Measurements from ENCODE around the gene TGFBR2. TPM values are rescaled to one million over a fixed set of nuclear protein-coding genes. Genes with fewer than 3 reads are reported as not detected.

Gene TGFBR2
- total and polyA plus RNA-seq, 2 of the 13 experiments (the other 11 are each of a cell fraction or from before 2014, with no cell fraction given) = 82.2 to 187 TPM

- TF ChIP-seq KMT2A (CRISPR knock-in tag; IDR thresholded peaks at IDR 0.05) = no peak
- no peak for TF ChIP-seq ZNF253 (CRISPR knock-in tag; IDR thresholded peaks at IDR 0.05; ENCODE audit: borderline replicate concordance)
- TF ChIP-seq ZNF576 (CRISPR knock-in tag; IDR thresholded peaks at IDR 0.05) = no peak
- TF ChIP-seq ZNF367 (CRISPR knock-in tag; IDR thresholded peaks at IDR 0.05; ENCODE audit: borderline replicate concordance) = no peak
- peak; percentile 12 to 33; a peak in 2 of 4 replicates for TF ChIP-seq MAFK (conservative IDR thresholded peaks at IDR 0.05 in 1 of 2, IDR thresholded peaks at IDR 0.05 in 1 of 2; ENCODE audit: low read length in 2 of 2)
- no peak for TF ChIP-seq HMG20A (CRISPR knock-in tag; IDR thresholded peaks at IDR 0.05; ENCODE audit: borderline replicate concordance)
- TF ChIP-seq ZNF383 (CRISPR knock-in tag; IDR thresholded peaks at IDR 0.05; ENCODE audit: borderline replicate concordance) = no peak
- TF ChIP-seq ZNF329 (CRISPR knock-in tag; IDR thresholded peaks at IDR 0.05; ENCODE audit: low read depth) = no peak
- TF ChIP-seq ZBTB21 (CRISPR knock-in tag; IDR thresholded peaks at IDR 0.05) = no peak
- no peak for TF ChIP-seq ZNF598 (CRISPR knock-in tag; IDR thresholded peaks at IDR 0.05; ENCODE audit: borderline replicate concordance)
- TF ChIP-seq CC2D1A (CRISPR knock-in tag; IDR thresholded peaks at IDR 0.05) = no peak
- no peak for TF ChIP-seq EEA1 (CRISPR knock-in tag; IDR thresholded peaks at IDR 0.05; ENCODE audit: borderline replicate concordance)
- TF ChIP-seq PRMT3 (CRISPR knock-in tag; IDR thresholded peaks at IDR 0.05; ENCODE audit: borderline replicate concordance, low read depth) = no peak
- no peak for TF ChIP-seq CTCF (CRISPR knock-in tag; IDR thresholded peaks at IDR 0.05)
- TF ChIP-seq AKAP8 (CRISPR knock-in tag; IDR thresholded peaks at IDR 0.05) = no peak
- peak; percentile 56 for TF ChIP-seq NFE2L2 (IDR thresholded peaks at IDR 0.05; ENCODE audit: low read length)
- intact Hi-C loops (cut with micrococcal nuclease; ENCODE audit: unreplicated experiment) = no loop called here
- H3K4me3 ChIP-seq (replicated peaks in 1 of 3; ENCODE audit: insufficient read depth in 1 of 3, low read depth in 2 of 3, low read length in 3 of 3) = no peak overlapping the region
- WGBS (ENCODE audit: low lambda C conversion rate) = 70% methylated on average over 4 of the region's 4 CpGs
- H3K36me3 ChIP-seq (replicated peaks in 1 of 2; ENCODE audit: control insufficient read depth in 1 of 2, insufficient read depth in 2 of 2, low read length in 2 of 2) = no peaks in the 10 kb centered on the region
- POLR2A ChIA-PET = no interaction called here
- no peak overlapping the region for H2AFZ ChIP-seq (ENCODE audit: low read length)
- H3K27me3 ChIP-seq (ENCODE audit: control insufficient read depth in 1 of 2, insufficient read depth in 2 of 2, low read length in 2 of 2) = no peaks in the 10 kb centered on the region
- no peaks in the 10 kb centered on the region for H4K20me1 ChIP-seq (ENCODE audit: insufficient read depth, low read length)
- no peak for DNase-seq (ENCODE audit: low spot score)
- H3K9me3 ChIP-seq (ENCODE audit: low read length) = peaks cover 4% of the 10 kb centered on the region; the same call in 1 of the 2 replicates
- peaks cover 11% of the 10 kb centered on the region for H3K4me1 ChIP-seq (ENCODE audit: insufficient read depth, low read length)
- no peak for ATAC-seq
- H3K4me2 ChIP-seq (ENCODE audit: low read depth, low read length) = no peak overlapping the region
- in situ Hi-C loops (cut with HindIII; ENCODE audit: extremely low pct_ligation_motif_present, low pct_unique_long_range_greater_than_20kb) = no loop called here
- no TSS peak for BruUV-seq (replicated peaks)
- H3K9ac ChIP-seq (ENCODE audit: insufficient read depth, low read depth, low read length) = no peak overlapping the region
- CTCF ChIA-PET (ENCODE audit: low intra/inter-chr PET ratio, low total read pairs) = no interaction called here
- no peaks in the 10 kb centered on the region for H3K79me2 ChIP-seq (ENCODE audit: insufficient read depth, low read length)
- H3K27ac ChIP-seq (ENCODE audit: extremely low read length, insufficient read depth, low read length) = no peak overlapping the region
- FAIRE-seq = no peak
These were observed 101.4 kb downstream of the TGFBR2 start for GRCh38 chr3:30707825-30708224.

Measured in HepG2 (cell line).